Skeletal muscle tissue (tissue), 4 donors: Measurements from ENCODE around the gene TMPRSS6. TPM values are rescaled to one million over a fixed set of nuclear protein-coding genes. Genes with fewer than 3 reads are reported as not detected.

Experiments used
- H3K27ac ChIP-seq: one replicate; pipeline ENCODE4 v1.7.0; 2013; ENCODE audit warnings: mild to moderate bottlenecking, low read depth, low read length, inconsistent platforms
- H3K27me3 ChIP-seq, 3 donors: one replicate each; pipeline ENCODE4 v1.7.0; 2013; ENCODE audit warnings: low read length in 3 of 3; ENCODE audit not compliant: control insufficient read depth in 3 of 3, insufficient read depth in 3 of 3
- H3K36me3 ChIP-seq, 3 donors: one replicate each; pipeline ENCODE4 v1.7.0; 2013; ENCODE audit warnings: low read length in 3 of 3; ENCODE audit not compliant: control insufficient read depth in 3 of 3, insufficient read depth in 3 of 3
- H3K4me1 ChIP-seq, 3 donors: one replicate each; pipeline ENCODE4 v1.7.0; 2013; ENCODE audit warnings: low read length in 3 of 3, mild to moderate bottlenecking in 3 of 3; ENCODE audit not compliant: control insufficient read depth in 3 of 3, insufficient read depth in 3 of 3
- H3K4me3 ChIP-seq, 3 donors: one replicate each; pipeline ENCODE4 v1.7.0; 2013; ENCODE audit warnings: low read length in 3 of 3
- H3K9ac ChIP-seq, 3 donors: one replicate each; pipeline ENCODE4 v1.7.0; 2013; ENCODE audit warnings: low read length in 3 of 3, mild to moderate bottlenecking in 3 of 3, moderate library complexity in 2 of 3, low read depth in 1 of 3
- H3K9me3 ChIP-seq, 3 donors: one replicate each; pipeline ENCODE4 v1.7.0; 2013; ENCODE audit warnings: low read length in 3 of 3; ENCODE audit not compliant: control insufficient read depth in 3 of 3
- total RNA-seq: library from RNA; depleted of rRNA; stranded (reverse); fragments of >200 nt; gene quantifications from one replicate; pipeline ENCODE4 v1.2.3, GENCODE V29; 2014
- donor health status: Osteomylitis.

The TMPRSS6 gene
- total RNA-seq, 1 donor from 2014 or later = not detected

- no peak overlapping the region for H3K4me3 ChIP-seq
- no peaks in the 10 kb centered on the region for H3K9me3 ChIP-seq
- H3K27me3 ChIP-seq = peaks cover 17 to 25% (median 19%) of the 10 kb centered on the region in 3 donors
- H3K9ac ChIP-seq = no peak overlapping the region
- no peak overlapping the region for H3K27ac ChIP-seq
- no peaks in the 10 kb centered on the region for H3K4me1 ChIP-seq
- H3K36me3 ChIP-seq = peaks cover 0 to 2% (median 0%) of the 10 kb centered on the region in 3 donors
Observed at GRCh38 chr22:37063431-37064420, 45.8 kb downstream of the TMPRSS6 start.

- Histone ChIP-seq H3K27me3 (peaks cover 8 to 16% (median 10%) of the 10 kb centered on the region in 3 donors), H3K27ac (no peak overlapping the region), H3K9ac (no peak overlapping the region), H3K4me3 (no peak overlapping the region), H3K9me3 (no peaks in the 10 kb centered on the region), H3K4me1 (no peaks in the 10 kb centered on the region), H3K36me3 (peaks cover 0 to 2% (median 0%) of the 10 kb centered on the region in 3 donors)
Observed at GRCh38 chr22:37062702-37063381, 46.7 kb downstream of the TMPRSS6 start.

GRCh38 chr22:37062376-37062675 lies 47.2 kb downstream of the TMPRSS6 start:
- Histone ChIP-seq H3K9me3 (no peaks in the 10 kb centered on the region), H3K27ac (no peak overlapping the region), H3K4me1 (no peaks in the 10 kb centered on the region), H3K27me3 (peaks cover 4 to 11% (median 5%) of the 10 kb centered on the region in 3 donors), H3K36me3 (peaks cover 0 to 5% (median 2%) of the 10 kb centered on the region in 3 donors), H3K4me3 (no peak overlapping the region), H3K9ac (no peak overlapping the region)

GRCh38 chr22:37061611-37062375 lies 47.7 kb downstream of the TMPRSS6 start:
- H3K27me3 ChIP-seq = peaks cover 4 to 11% (median 5%) of the 10 kb centered on the region in 3 donors
- no peak overlapping the region for H3K9ac ChIP-seq
- no peaks in the 10 kb centered on the region for H3K4me1 ChIP-seq
- no peak overlapping the region for H3K27ac ChIP-seq
- no peaks in the 10 kb centered on the region for H3K9me3 ChIP-seq
- peaks cover 0 to 6% (median 2%) of the 10 kb centered on the region in 3 donors for H3K36me3 ChIP-seq
- H3K4me3 ChIP-seq = no peak overlapping the region

GRCh38 chr22:37060801-37061610 lies 48.5 kb downstream of the TMPRSS6 start:
- Histone ChIP-seq H3K4me3 (no peak overlapping the region), H3K9me3 (no peaks in the 10 kb centered on the region), H3K27ac (no peak overlapping the region), H3K27me3 (peaks cover 5 to 6% (median 5%) of the 10 kb centered on the region in 3 donors), H3K4me1 (no peaks in the 10 kb centered on the region), H3K36me3 (peaks cover 0 to 7% (median 4%) of the 10 kb centered on the region in 3 donors), H3K9ac (no peak overlapping the region)

- Histone ChIP-seq H3K27me3 (peaks cover 0 to 5% (median 4%) of the 10 kb centered on the region in 3 donors), H3K4me3 (no peak overlapping the region), H3K36me3 (peaks cover 0 to 10% (median 4%) of the 10 kb centered on the region in 3 donors), H3K9me3 (no peaks in the 10 kb centered on the region), H3K4me1 (no peaks in the 10 kb centered on the region), H3K9ac (no peak overlapping the region), H3K27ac (no peak overlapping the region)
Observed at GRCh38 chr22:37059876-37060449, 49.5 kb downstream of the TMPRSS6 start.

- Histone ChIP-seq H3K4me1 (no peaks in the 10 kb centered on the region), H3K27ac (no peak overlapping the region), H3K4me3 (no peak overlapping the region), H3K36me3 (peaks cover 0 to 10% (median 4%) of the 10 kb centered on the region in 3 donors), H3K27me3 (peaks cover 0 to 5% (median 4%) of the 10 kb centered on the region in 3 donors), H3K9me3 (no peaks in the 10 kb centered on the region), H3K9ac (no peak overlapping the region)
Observed at GRCh38 chr22:37058917-37059701, 50.4 kb downstream of the TMPRSS6 start.

GRCh38 chr22:37057796-37058510 lies 51.6 kb downstream of the TMPRSS6 start:
- no peak overlapping the region for H3K4me3 ChIP-seq
- no peaks in the 10 kb centered on the region for H3K9me3 ChIP-seq
- H3K36me3 ChIP-seq = peaks cover 0 to 10% (median 6%) of the 10 kb centered on the region in 3 donors
- H3K9ac ChIP-seq = no peak overlapping the region
- peaks cover 0 to 1% (median 0%) of the 10 kb centered on the region in 3 donors for H3K4me1 ChIP-seq
- peaks cover 2 to 13% (median 4%) of the 10 kb centered on the region in 3 donors for H3K27me3 ChIP-seq
- no peak overlapping the region for H3K27ac ChIP-seq
